Keratinocyte (primary cell): ENCODE measurements around the gene PIK3AP1. TPM values are rescaled to one million over a fixed set of nuclear protein-coding genes. Genes with fewer than 3 reads are reported as not detected.
A peak's percentile ranks its signal among the peaks of the same experiment; 100 is the strongest.

Experiments used
- DNase-seq: peaks from one replicate; pipeline ENCODE4 v3.0.0-alpha.2; 2011; ENCODE audit warnings: low read depth, missing footprints, low spot score
- FAIRE-seq: peaks from 2 replicates; lab custom pipeline; 2011; peaks lifted over from hg19 to GRCh38; lab: Jason Lieb, UNC
- H2AFZ ChIP-seq: 2 replicates; pipeline ENCODE4 v1.6.0; 2012; ENCODE audit warnings: low read length, control low read depth, inconsistent platforms; ENCODE audit not compliant: control insufficient read depth
- H3K27ac ChIP-seq: 2 replicates; pipeline ENCODE4 v1.5.1; 2011; ENCODE audit warnings: low read length; ENCODE audit not compliant: control insufficient read depth, insufficient read depth
- H3K27me3 ChIP-seq: 3 replicates; pipeline ENCODE4 v1.6.0; 2011; ENCODE audit warnings: low read length; ENCODE audit not compliant: control insufficient read depth, insufficient read depth; ENCODE audit errors: extremely low read depth
- H3K36me3 ChIP-seq, 2 experiments: 2 replicates in 1 of 2; 3 replicates in 1 of 2; pipeline ENCODE4 v1.5.1; 2011; ENCODE audit warnings: low read length in 2 of 2, mild to moderate bottlenecking in 1 of 2; ENCODE audit not compliant: control insufficient read depth in 2 of 2, insufficient read depth in 2 of 2; ENCODE audit errors: extremely low read depth in 1 of 2
- H3K4me1 ChIP-seq: 3 replicates; pipeline ENCODE4 v1.5.1; 2011; ENCODE audit warnings: low read length; ENCODE audit not compliant: control insufficient read depth, insufficient read depth; ENCODE audit errors: extremely low read depth
- H3K4me2 ChIP-seq: 3 replicates; pipeline ENCODE4 v1.6.0; 2011; ENCODE audit warnings: low read depth, low read length; ENCODE audit not compliant: control insufficient read depth, insufficient read depth; ENCODE audit errors: extremely low read depth
- H3K4me3 ChIP-seq, 3 experiments: fragments of 200-600 bp in 1 of 3; sonication (generic) in 1 of 3; 2 replicates in 2 of 3; 3 replicates in 1 of 3; pipeline ENCODE4 v1.5.1; 2011 to 2016; ENCODE audit warnings: low read length in 3 of 3, mild to moderate bottlenecking in 3 of 3, control low read depth in 2 of 3, inconsistent platforms in 1 of 3, low read depth in 1 of 3, mixed read lengths in 1 of 3, mixed run types in 1 of 3, moderate library complexity in 1 of 3; ENCODE audit not compliant: control insufficient read depth in 2 of 3, insufficient read depth in 2 of 3; ENCODE audit errors: extremely low read depth in 1 of 3
- H3K79me2 ChIP-seq: 2 replicates; pipeline ENCODE4 v1.6.0; 2012; ENCODE audit warnings: low read length; ENCODE audit not compliant: control insufficient read depth, insufficient read depth
- H3K9ac ChIP-seq: 3 replicates; pipeline ENCODE4 v1.6.0; 2011; ENCODE audit warnings: low read length; ENCODE audit not compliant: control insufficient read depth, insufficient read depth; ENCODE audit errors: extremely low read depth
- H3K9me1 ChIP-seq: 3 replicates; pipeline ENCODE4 v1.6.0; 2011; ENCODE audit warnings: low read length; ENCODE audit not compliant: control insufficient read depth, insufficient read depth; ENCODE audit errors: extremely low read depth
- H3K9me3 ChIP-seq: 2 replicates; pipeline ENCODE4 v1.5.1; 2012; ENCODE audit warnings: low read depth, low read length; ENCODE audit not compliant: control insufficient read depth
- H4K20me1 ChIP-seq: 3 replicates; pipeline ENCODE4 v1.6.0; 2011; ENCODE audit warnings: low read length; ENCODE audit not compliant: control insufficient read depth, insufficient read depth; ENCODE audit errors: extremely low read depth
- EZH2 ChIP-seq: IDR thresholded peaks from one replicate; pipeline ENCODE4 v1.6.1; 2012; ENCODE audit warnings: inconsistent platforms, mild to moderate bottlenecking, low read length, moderate library complexity
- dilution Hi-C: fragments of 300-500 bp; cut with MboI; formaldehyde crosslinking; loops from one replicate; pipeline ENCODE4 v1.7.0; 2020; ENCODE audit warnings: low sequenced_read_pairs; ENCODE audit not compliant: extremely low pct_ligation_motif_present
- polyA plus RNA-seq, 5 experiments: library from polyadenylated mRNA; depleted of rRNA in 3 of 5; stranded (reverse) in 3 of 5; stranded (forward) in 1 of 5; unstranded in 1 of 5; fragments of >200 nt; gene quantifications; 1 replicate in 1 of 5; 2 replicates in 3 of 5; 3 replicates in 1 of 5; pipeline versions ENCODE4 v1.2.1 to v1.2.3, GENCODE V29; 2011 to 2012; ENCODE audit warnings: missing spikeins in 2 of 5, low read depth in 1 of 5, low replicate concordance in 1 of 5
- TF ChIP-seq, protein P1 (sequence below), 3 experiments: IDR thresholded peaks in 1 of 3; conservative IDR thresholded peaks in 1 of 3; optimal IDR thresholded peaks in 1 of 3; 2 replicates in 2 of 3; 3 replicates in 1 of 3; pipeline versions ENCODE3 to v1.5.1; 2011; ENCODE audit warnings: low read length in 3 of 3, mild to moderate bottlenecking in 3 of 3, moderate library complexity in 2 of 3, control low read depth in 1 of 3, inconsistent platforms in 1 of 3; ENCODE audit not compliant: insufficient read depth in 2 of 3; ENCODE audit errors: extremely low read depth in 1 of 3

PIK3AP1 gene
- polyA plus RNA-seq, 1 donor (not counting 4 experiments of a cell fraction or from before 2014, with no cell fraction given), result not detected

DNA sequence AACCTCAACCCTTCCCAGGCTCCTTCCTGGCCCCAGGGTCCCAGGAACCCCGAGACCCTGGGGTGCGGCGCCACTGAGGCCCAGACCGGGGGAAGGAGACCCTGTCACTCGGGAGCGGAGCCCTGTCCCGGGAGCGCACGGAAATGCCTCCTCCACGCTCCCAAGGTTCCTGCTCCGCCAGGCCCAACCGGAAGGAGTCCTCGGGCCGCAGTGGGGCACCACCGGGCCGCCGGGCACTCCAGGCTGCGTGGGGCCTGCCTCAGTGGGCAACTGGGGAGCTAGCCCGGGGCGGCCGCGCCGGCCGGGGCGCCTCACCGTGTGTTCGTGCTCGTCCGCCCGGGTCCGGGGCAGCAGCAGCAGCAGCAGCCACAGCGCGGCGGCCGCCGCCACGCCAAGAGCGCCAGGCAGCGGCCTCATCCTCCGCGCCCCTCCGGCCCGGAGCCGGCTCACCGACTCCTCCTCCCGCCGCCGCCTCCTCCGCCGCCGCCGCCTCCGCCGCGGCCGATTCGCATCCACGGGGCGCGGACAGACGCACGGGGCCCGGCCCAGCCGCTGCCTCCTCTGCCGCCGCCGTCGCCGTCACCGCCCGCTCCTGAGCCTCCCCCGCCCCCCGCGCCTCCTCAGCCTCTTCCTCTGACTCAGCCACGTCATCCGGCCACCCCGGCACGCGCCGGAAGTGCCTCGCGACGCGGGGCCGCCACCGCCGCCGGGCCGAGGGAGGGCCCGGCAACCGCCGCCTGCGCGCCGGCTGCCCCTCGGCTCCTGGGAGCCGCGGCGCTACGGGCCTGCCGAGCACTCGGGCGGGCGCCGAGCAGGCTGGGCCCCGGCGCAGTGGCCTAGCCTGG, 133.7 kb downstream of the PIK3AP1 start, which contains the start of gene TM9SF3:
Gene TM9SF3 (minus strand): TSS at position 594 of the 845 bp plus-strand sequence. CDS start 177 bp downstream, at position 417.
- H2AFZ ChIP-seq, result peak within 1 kb of the TSS; percentile 59
- no peak for FAIRE-seq
- peaks cover 5% of the 10 kb centered on the region for H4K20me1 ChIP-seq
- no peaks in the 10 kb centered on the region for H3K36me3 ChIP-seq
- H3K9ac ChIP-seq, result peak within 1 kb of the TSS; percentile 91
- dilution Hi-C loops, result no loop called here
- H3K9me3 ChIP-seq, result no peaks in the 10 kb centered on the region
- DNase-seq, result no peak
- H3K4me3 ChIP-seq, result peak within 1 kb of the TSS; percentile 80 to 99 (median 97)
- H3K4me1 ChIP-seq, result peaks cover 21% of the 10 kb centered on the region
- H3K27ac ChIP-seq, result peak within 1 kb of the TSS; percentile 86
- no peaks in the 10 kb centered on the region for H3K27me3 ChIP-seq
- no peaks in the 10 kb centered on the region for H3K9me1 ChIP-seq
- TF ChIP-seq EZH2, result no peak
- TF ChIP-seq, protein P1, sequence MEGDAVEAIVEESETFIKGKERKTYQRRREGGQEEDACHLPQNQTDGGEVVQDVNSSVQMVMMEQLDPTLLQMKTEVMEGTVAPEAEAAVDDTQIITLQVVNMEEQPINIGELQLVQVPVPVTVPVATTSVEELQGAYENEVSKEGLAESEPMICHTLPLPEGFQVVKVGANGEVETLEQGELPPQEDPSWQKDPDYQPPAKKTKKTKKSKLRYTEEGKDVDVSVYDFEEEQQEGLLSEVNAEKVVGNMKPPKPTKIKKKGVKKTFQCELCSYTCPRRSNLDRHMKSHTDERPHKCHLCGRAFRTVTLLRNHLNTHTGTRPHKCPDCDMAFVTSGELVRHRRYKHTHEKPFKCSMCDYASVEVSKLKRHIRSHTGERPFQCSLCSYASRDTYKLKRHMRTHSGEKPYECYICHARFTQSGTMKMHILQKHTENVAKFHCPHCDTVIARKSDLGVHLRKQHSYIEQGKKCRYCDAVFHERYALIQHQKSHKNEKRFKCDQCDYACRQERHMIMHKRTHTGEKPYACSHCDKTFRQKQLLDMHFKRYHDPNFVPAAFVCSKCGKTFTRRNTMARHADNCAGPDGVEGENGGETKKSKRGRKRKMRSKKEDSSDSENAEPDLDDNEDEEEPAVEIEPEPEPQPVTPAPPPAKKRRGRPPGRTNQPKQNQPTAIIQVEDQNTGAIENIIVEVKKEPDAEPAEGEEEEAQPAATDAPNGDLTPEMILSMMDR (optimal IDR thresholded peaks at IDR 0.05 in 1 of 3, IDR thresholded peaks at IDR 0.05 in 1 of 3, conservative IDR thresholded peaks at IDR 0.05 in 1 of 3; ENCODE audit: extremely low read depth in 1 of 3, insufficient read depth in 2 of 3, low read length in 3 of 3), result no peak
- H3K4me2 ChIP-seq, result peak within 1 kb of the TSS; percentile 98
- peaks cover 50% of the 10 kb centered on the region for H3K79me2 ChIP-seq

DNA sequence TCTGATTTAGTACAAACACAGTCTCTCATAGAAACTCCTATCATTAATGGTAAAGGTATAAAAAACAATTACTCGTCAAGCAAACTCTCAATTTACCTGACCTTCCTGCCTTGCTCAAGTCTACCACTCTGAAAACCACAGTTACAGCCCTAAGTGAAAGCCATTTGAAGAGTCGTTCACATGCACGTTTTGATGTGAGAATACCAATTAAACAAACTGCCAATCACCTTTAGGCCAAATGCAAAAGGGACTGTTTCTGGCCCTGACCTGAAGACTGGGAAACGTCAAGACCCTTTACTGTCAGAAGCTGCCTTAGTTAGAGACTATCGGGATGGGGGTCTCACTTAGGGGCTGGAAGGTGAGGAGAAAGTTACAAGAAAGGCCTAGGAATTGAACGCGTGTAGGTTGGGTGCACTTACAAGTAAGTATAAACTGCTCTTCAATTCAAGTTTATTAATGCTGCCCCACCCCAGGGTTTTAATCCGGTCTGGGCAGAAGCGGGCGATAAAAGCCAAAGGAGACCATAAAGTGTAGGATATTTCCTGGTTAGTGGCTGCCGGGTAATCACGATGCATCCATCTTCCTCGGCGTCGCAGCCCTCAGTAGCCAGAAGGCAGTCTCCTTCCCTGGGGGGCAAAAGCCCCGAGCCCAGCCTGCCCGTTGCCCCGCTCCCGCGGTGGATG, 134.4 kb downstream of the PIK3AP1 start:
- TF ChIP-seq, protein P1 (optimal IDR thresholded peaks at IDR 0.05 in 1 of 3, IDR thresholded peaks at IDR 0.05 in 1 of 3, conservative IDR thresholded peaks at IDR 0.05 in 1 of 3; ENCODE audit: extremely low read depth in 1 of 3, insufficient read depth in 2 of 3, low read length in 3 of 3), result no peak
- no peak for TF ChIP-seq EZH2
- peak overlapping the region; percentile 43 for H2AFZ ChIP-seq
- FAIRE-seq (no peak), DNase-seq (no peak)
- H3K9ac ChIP-seq, result peak overlapping the region; percentile 91
- H3K4me2 ChIP-seq, result peak overlapping the region; percentile 98
- peak overlapping the region; percentile 80 to 99 (median 97) for H3K4me3 ChIP-seq
- no peaks in the 10 kb centered on the region for H3K9me1 ChIP-seq
- no peaks in the 10 kb centered on the region for H3K27me3 ChIP-seq
- H3K36me3 ChIP-seq, result no peaks in the 10 kb centered on the region
- H3K27ac ChIP-seq, result peak overlapping the region; percentile 86
- peaks cover 57% of the 10 kb centered on the region for H3K79me2 ChIP-seq
- H3K9me3 ChIP-seq, result no peaks in the 10 kb centered on the region
- H3K4me1 ChIP-seq, result peaks cover 21% of the 10 kb centered on the region
- H4K20me1 ChIP-seq, result peaks cover 5% of the 10 kb centered on the region
- dilution Hi-C loops, result no loop called here
